GM12874 (cell line): ENCODE data around the gene IGDCC3.

Experiments
- CTCF ChIP-seq: IDR thresholded peaks from 2 replicates; pipeline ENCODE4 v1.5.1; 2011; ENCODE audit warnings: low read depth, mild to moderate bottlenecking, control low read depth, low read length, moderate library complexity; ENCODE audit not compliant: insufficient read depth

The IGDCC3 gene

GRCh38 chr15:65391732-65392131 lies 13.9 kb upstream of the IGDCC3 start:
- no peak for TF ChIP-seq CTCF

- no peak for TF ChIP-seq CTCF
Observed at GRCh38 chr15:65390447-65390846, 12.6 kb upstream of the IGDCC3 start.

- no peak for TF ChIP-seq CTCF
Observed at GRCh38 chr15:65389226-65389625, 11.4 kb upstream of the IGDCC3 start.

GRCh38 chr15:65388306-65389080 lies 10.7 kb upstream of the IGDCC3 start:
- no peak for TF ChIP-seq CTCF

- no peak for TF ChIP-seq CTCF
Observed at GRCh38 chr15:65386886-65387285, 9.1 kb upstream of the IGDCC3 start.

GRCh38 chr15:65386376-65386775 lies 8.6 kb upstream of the IGDCC3 start:
- TF ChIP-seq CTCF, result no peak

- no peak for TF ChIP-seq CTCF
Observed at GRCh38 chr15:65385870-65386258, 8.1 kb upstream of the IGDCC3 start.
